Airway epithelial cell (primary cell): ENCODE measurements around the gene POLR2I. TPM values are rescaled to one million over a fixed set of nuclear protein-coding genes. Genes with fewer than 3 reads are reported as not detected.

Source experiments
- total RNA-seq: library from RNA; depleted of rRNA; stranded (reverse); fragments of >200 nt; gene quantifications from 2 replicates; pipeline ENCODE4 v1.2.3, GENCODE V29; 2015

The POLR2I gene
- total RNA-seq: 52.7 and 73.0 TPM in 2 replicates

GRCh38 chr19:36114721-36115452, at the start of gene POLR2I:
Gene POLR2I, minus strand, starts transcription at chr19:36114875. Its CDS starts 19 bp downstream, at chr19:36114856.

GRCh38 chr19:36152352-36153091, 37.8 kb upstream of the POLR2I start, which contains the start of gene COX7A1:
Gene COX7A1, minus strand, starts transcription at chr19:36152447. Its CDS starts 40 bp downstream, at chr19:36152407.

GRCh38 chr19:36139473-36140303, 25.0 kb upstream of the POLR2I start, which contains the start of gene CAPNS1:
Gene CAPNS1, plus strand, starts transcription at chr19:36140066. Its CDS starts 946 bp downstream, at chr19:36141012.

GRCh38 chr19:36115453-36116343, 1.0 kb upstream of the POLR2I start, which contains the start of gene TBCB:
Gene TBCB, plus strand, starts transcription at chr19:36115468. Its CDS starts 93 bp downstream, at chr19:36115561.

GRCh38 chr19:36110487-36111199, 4.0 kb downstream of the POLR2I start, which contains the start of gene OVOL3:
Gene OVOL3, plus strand, starts transcription at chr19:36111143. Its CDS starts 60 bp downstream, at chr19:36111203.

Other genes with a start within 250 kb of the POLR2I start
- 1.9 and 2.8 TPM in 2 replicates for gene APLP1, start 246.3 kb downstream of the POLR2I start, total RNA-seq
- 4.8 and 21.3 TPM in 2 replicates for gene NFKBID, start 214.3 kb downstream of the POLR2I start, total RNA-seq
- gene HCST, start 212.3 kb downstream of the POLR2I start, total RNA-seq: not detected in 2 replicates
- gene TYROBP, start 206.6 kb downstream of the POLR2I start, total RNA-seq: not detected in 2 replicates
- 6.5 and 10.8 TPM in 2 replicates for gene LRFN3, start 178.5 kb downstream of the POLR2I start, total RNA-seq
- 34.6 and 81.5 TPM in 2 replicates for gene SDHAF1, start 119.7 kb downstream of the POLR2I start, total RNA-seq
- 2.9 and 3.9 TPM in 2 replicates for gene SYNE4, start 106.1 kb downstream of the POLR2I start, total RNA-seq
- gene ALKBH6, start 100.7 kb downstream of the POLR2I start, total RNA-seq: 38.7 and 48.2 TPM in 2 replicates
- 0.19 and 0.28 TPM in 2 replicates for gene CLIP3, start 82.0 kb downstream of the POLR2I start, total RNA-seq
- gene THAP8, start 60.6 kb downstream of the POLR2I start, total RNA-seq: 3.5 and 6.8 TPM in 2 replicates
- 4.3 and 5.4 TPM in 2 replicates for gene WDR62, start 60.0 kb downstream of the POLR2I start, total RNA-seq
- not detected in 2 replicates for gene OVOL3, start 3.7 kb downstream of the POLR2I start, total RNA-seq
- 239 and 256 TPM in 2 replicates for gene TBCB, start 593 bp upstream of the POLR2I start, total RNA-seq
- gene CAPNS1, start 25.2 kb upstream of the POLR2I start, total RNA-seq: 206 and 280 TPM in 2 replicates
- gene COX7A1, start 37.6 kb upstream of the POLR2I start, total RNA-seq: 0.35 TPM in 1 of 2 replicates, not detected in the other
- 1.9 TPM in 2 replicates for gene ZNF565, start 99.8 kb upstream of the POLR2I start, total RNA-seq
- gene ZNF146, start 100.2 kb upstream of the POLR2I start, total RNA-seq: 63.0 and 79.5 TPM in 2 replicates